Uterus (tissue), 2 donors: ENCODE results near the gene ST6GALNAC3.

Experiments
- CTCF ChIP-seq, 4 experiments: fragments of 200-600 bp in 2 of 4; fragments of 450-650 bp in 2 of 4; sonication (generic) in 2 of 4; IDR thresholded peaks; one replicate each; pipeline ENCODE4 v1.5.1; 2016 to 2019; ENCODE audit warnings: antibody characterized with exemption in 4 of 4, mild to moderate bottlenecking in 2 of 4, moderate library complexity in 1 of 4
- POLR2A ChIP-seq, 2 donors: fragments of 450-650 bp; IDR thresholded peaks; one replicate each; pipeline ENCODE4 v1.6.1; 2016; ENCODE audit warnings: antibody characterized with exemption in 2 of 2, mild to moderate bottlenecking in 1 of 2, moderate library complexity in 1 of 2

- TF ChIP-seq POLR2A (IDR thresholded peaks at IDR 0.05) (no peak), CTCF (IDR thresholded peaks at IDR 0.05) (no peak)
Observed at GRCh38 chr1:76234061-76234460, 159.5 kb downstream of the ST6GALNAC3 start.
